Progenitor cell of endocrine pancreas (in vitro differentiated cells): ENCODE measurements around the gene ARMCX2. TPM values are rescaled to one million over a fixed set of nuclear protein-coding genes. Genes with fewer than 3 reads are reported as not detected.
A peak's percentile ranks its signal among the peaks of the same experiment; 100 is the strongest.
"Not testable (repeated sequence)": the region's sequence is repeated elsewhere in the genome, so short reads cannot be mapped to it uniquely, and the experiment has no call there.

Experiments used
- DNase-seq: peaks from one replicate; pipeline ENCODE4 v3.0.0; 2021; ENCODE audit warnings: low spot score; ENCODE audit not compliant: unreplicated experiment
- H3K27ac Mint-ChIP-seq: 2 replicates; pipeline ENCODE4 v1.8.0; 2021; ENCODE audit warnings: mild to moderate bottlenecking, moderate library complexity, mixed read lengths
- H3K27me3 Mint-ChIP-seq: 2 replicates; pipeline ENCODE4 v1.8.0; 2021; ENCODE audit warnings: mixed read lengths
- H3K36me3 Mint-ChIP-seq: 2 replicates; pipeline ENCODE4 v1.8.0; 2022; ENCODE audit warnings: mixed read lengths; ENCODE audit not compliant: insufficient read depth
- H3K4me1 Mint-ChIP-seq: 2 replicates; pipeline ENCODE4 v1.8.0; 2021; ENCODE audit warnings: low read depth, mixed read lengths
- H3K4me3 Mint-ChIP-seq: 2 replicates; pipeline ENCODE4 v1.8.0; 2021; ENCODE audit warnings: low read depth, mild to moderate bottlenecking, moderate library complexity, mixed read lengths
- H3K9me3 Mint-ChIP-seq: 2 replicates; pipeline ENCODE4 v1.8.0; 2021; ENCODE audit warnings: low read depth, mixed read lengths
- total RNA-seq: library from RNA; stranded (reverse); gene quantifications from 2 replicates; pipeline ENCODE4 v1.2.1, GENCODE V29; 2021
- TF ChIP-seq, protein P1 (sequence below): fragments of 200-600 bp; sonication (generic); IDR thresholded peaks from one replicate; pipeline ENCODE4 v1.5.0; 2021; ENCODE audit warnings: antibody characterized with exemption, mild to moderate bottlenecking; ENCODE audit not compliant: unreplicated experiment

The ARMCX2 gene
- total RNA-seq, 1 donor from 2014 or later, result 83.1 TPM

DNA sequence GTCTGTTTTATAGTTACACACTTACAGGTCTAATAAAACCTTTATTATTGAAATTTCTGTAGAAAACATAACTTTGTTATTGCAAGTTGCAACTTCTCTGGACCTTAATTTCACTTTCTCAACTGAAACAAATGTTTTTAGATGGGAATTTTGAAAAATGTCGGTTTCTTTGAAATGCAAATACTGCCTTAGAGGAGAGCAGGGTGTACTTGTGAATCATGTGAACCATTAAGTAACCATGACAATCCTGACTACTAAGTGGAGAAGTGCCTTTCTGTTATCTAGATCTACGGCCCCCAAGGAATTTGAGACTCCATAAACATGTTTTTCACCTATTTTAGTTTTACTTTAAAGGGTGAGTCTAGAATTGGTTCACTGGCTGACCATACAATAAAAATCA lies 8.5 kb upstream of the ARMCX2 start:
- Mint-ChIP-seq H3K27ac (no peak overlapping the region), H3K27me3 (no peaks in the 10 kb centered on the region), H3K4me1 (peaks cover 6% of the 10 kb centered on the region), H3K9me3 (peaks cover 19% of the 10 kb centered on the region), H3K4me3 (no peak overlapping the region), H3K36me3 (no peaks in the 10 kb centered on the region)
- TF ChIP-seq, protein P1, sequence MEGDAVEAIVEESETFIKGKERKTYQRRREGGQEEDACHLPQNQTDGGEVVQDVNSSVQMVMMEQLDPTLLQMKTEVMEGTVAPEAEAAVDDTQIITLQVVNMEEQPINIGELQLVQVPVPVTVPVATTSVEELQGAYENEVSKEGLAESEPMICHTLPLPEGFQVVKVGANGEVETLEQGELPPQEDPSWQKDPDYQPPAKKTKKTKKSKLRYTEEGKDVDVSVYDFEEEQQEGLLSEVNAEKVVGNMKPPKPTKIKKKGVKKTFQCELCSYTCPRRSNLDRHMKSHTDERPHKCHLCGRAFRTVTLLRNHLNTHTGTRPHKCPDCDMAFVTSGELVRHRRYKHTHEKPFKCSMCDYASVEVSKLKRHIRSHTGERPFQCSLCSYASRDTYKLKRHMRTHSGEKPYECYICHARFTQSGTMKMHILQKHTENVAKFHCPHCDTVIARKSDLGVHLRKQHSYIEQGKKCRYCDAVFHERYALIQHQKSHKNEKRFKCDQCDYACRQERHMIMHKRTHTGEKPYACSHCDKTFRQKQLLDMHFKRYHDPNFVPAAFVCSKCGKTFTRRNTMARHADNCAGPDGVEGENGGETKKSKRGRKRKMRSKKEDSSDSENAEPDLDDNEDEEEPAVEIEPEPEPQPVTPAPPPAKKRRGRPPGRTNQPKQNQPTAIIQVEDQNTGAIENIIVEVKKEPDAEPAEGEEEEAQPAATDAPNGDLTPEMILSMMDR, result no peak
- no peak for DNase-seq

DNA sequence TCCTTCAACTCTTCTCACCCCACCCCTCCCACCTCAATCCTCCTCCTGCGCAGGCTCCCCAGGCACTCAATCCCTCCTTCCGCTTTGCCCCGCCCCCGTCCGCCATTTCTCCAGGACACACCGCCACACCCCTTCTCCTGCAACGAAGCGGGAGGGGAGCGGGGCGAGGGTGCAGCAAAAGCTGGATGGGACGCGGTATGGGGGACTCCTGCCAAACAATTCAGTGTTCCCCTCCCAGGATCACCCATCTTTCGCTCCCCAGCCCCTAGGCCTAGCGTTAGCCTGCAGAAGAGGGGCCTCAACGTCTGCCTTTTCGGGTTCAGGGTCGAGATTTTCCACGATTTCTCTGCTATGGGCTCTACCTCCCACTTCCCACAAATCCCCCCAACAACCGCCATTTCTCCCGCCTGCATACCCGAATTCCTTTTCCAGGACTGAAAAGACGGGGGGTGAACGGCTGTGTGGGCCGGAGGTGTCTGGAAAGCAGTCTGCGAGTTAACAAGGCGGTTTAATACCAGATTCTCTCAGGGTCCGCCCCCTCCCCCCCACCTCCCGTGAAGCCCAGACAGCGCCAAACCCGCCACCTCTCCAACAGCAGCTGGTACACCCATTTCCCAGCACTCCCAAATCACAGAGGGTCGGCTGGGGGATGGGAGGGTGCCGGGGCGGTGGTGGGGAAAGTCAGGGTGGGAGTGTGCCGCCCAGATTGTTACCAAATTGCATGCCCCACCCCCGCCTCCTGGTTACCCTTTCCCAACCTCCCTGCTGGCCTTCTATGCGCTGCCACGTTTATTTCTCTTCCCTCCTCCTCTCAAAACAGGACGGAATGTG lies 774 bp downstream of the ARMCX2 start:
- Mint-ChIP-seq H3K4me3 (peak overlapping the region; percentile 85), H3K9me3 (peaks cover 27% of the 10 kb centered on the region)

DNA sequence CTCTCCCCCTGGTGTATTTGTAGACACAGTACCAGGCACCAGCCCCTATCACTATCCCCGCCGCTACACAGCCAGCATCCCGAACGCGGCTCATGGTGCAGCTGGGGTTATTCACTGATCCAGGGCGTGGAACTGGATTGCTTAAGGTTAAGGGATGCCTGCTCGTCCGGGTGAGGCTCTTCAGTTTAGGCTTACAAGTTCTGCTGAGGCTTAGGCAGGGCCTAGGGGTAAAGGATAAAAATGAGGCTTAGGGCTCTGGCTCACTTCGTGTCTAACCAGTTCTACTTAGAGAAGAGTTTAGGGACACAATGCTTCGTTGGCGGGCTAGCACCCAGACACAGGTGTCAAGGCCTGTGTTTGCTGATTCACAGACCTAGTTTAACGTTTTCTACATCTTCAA lies 2.2 kb downstream of the ARMCX2 start:
- Mint-ChIP-seq H3K36me3 (no peaks in the 10 kb centered on the region), H3K27ac (no peak overlapping the region), H3K4me1 (peaks cover 4% of the 10 kb centered on the region), H3K9me3 (peaks cover 20% of the 10 kb centered on the region), H3K4me3 (no peak overlapping the region), H3K27me3 (no peaks in the 10 kb centered on the region)
- TF ChIP-seq, protein P1, result no peak
- no peak for DNase-seq

More for the DNA sequence above, 774 bp downstream of the ARMCX2 start:
- no peaks in the 10 kb centered on the region for H3K27me3 Mint-ChIP-seq
- H3K27ac Mint-ChIP-seq, result peak overlapping the region; percentile 89
- H3K4me1 Mint-ChIP-seq, result peaks cover 4% of the 10 kb centered on the region
- DNase-seq, result peak; percentile 28
- H3K36me3 Mint-ChIP-seq, result no peaks in the 10 kb centered on the region
- TF ChIP-seq, protein P1, result no peak

DNA sequence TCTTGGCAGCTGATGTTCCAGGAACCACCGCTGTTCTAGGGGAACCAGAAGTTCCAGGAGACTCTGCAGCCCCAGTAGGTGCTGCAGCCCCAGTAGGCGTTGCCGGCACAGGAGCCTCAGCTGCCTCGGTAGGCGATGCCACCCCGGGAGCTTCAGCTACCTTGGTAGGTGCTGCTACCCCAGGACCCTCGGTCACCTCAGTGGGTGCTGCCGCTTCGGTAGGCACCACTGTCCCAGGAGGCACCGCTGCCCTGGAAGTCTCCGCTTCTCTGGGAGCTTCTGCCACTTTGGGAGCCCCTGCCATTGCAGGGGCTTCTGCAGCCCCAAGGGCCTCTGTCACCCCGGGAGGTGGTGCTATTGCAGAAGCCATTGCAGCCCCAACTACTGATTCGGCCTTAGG lies 2.8 kb downstream of the ARMCX2 start:
- Mint-ChIP-seq H3K27me3 (no peaks in the 10 kb centered on the region), H3K9me3 (peaks cover 16% of the 10 kb centered on the region)

DNA sequence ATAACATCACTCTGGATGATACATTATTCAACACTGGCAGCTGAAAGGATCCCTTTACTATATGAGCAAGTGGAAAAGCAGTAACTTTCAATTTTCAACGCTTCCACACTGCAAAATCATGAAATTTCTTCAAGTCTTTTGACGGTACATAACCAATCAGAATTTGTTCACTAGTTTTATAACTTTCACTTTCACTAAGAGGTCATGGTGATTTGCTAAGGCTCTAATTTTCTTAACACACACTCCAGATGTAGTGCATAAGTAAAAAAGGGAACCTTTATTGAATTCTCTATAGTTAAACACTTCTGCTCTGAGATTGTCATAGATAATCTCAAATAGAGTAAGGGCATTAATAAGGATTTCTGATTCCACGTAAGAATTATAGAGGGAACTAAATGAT lies 4.1 kb downstream of the ARMCX2 start:
- Mint-ChIP-seq H3K9me3 (peaks cover 7% of the 10 kb centered on the region), H3K27ac (no peak overlapping the region), H3K36me3 (no peaks in the 10 kb centered on the region)

More for the DNA sequence above, 2.8 kb downstream of the ARMCX2 start:
- no peak for DNase-seq
- no peak overlapping the region for H3K27ac Mint-ChIP-seq
- H3K36me3 Mint-ChIP-seq, result no peaks in the 10 kb centered on the region
- TF ChIP-seq, protein P1, result no peak
- peaks cover 4% of the 10 kb centered on the region for H3K4me1 Mint-ChIP-seq
- no peak overlapping the region for H3K4me3 Mint-ChIP-seq

DNA sequence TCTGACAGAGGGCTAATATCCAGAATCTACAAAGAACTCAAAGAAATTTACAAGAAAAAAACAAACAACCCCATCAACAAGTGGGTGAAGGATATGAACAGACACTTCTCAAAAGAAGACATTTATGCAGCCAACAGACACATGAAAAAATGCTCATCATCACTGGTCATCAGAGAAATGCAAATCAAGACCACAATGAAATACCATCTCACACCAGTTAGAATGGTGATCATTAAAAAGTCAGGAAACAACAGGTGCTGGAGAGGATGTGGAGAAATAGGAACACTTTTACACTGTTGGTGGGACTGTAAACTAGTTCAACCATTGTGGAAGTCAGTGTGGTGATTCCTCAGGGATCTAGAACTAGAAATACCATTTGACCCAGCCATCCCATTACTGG lies 11.9 kb downstream of the ARMCX2 start:
- not testable (repeated sequence) for H3K4me3 Mint-ChIP-seq, DNase-seq, H3K36me3 Mint-ChIP-seq, H3K4me1 Mint-ChIP-seq, H3K27ac Mint-ChIP-seq, H3K9me3 Mint-ChIP-seq, H3K27me3 Mint-ChIP-seq

More for the DNA sequence above, 4.1 kb downstream of the ARMCX2 start:
- no peaks in the 10 kb centered on the region for H3K27me3 Mint-ChIP-seq
- no peak for DNase-seq
- TF ChIP-seq, protein P1, result no peak
- peaks cover 4% of the 10 kb centered on the region for H3K4me1 Mint-ChIP-seq
- no peak overlapping the region for H3K4me3 Mint-ChIP-seq
